Nephron progenitor cell (in vitro differentiated cells): ENCODE results near the gene NXPE1.

Source experiments
- DNase-seq: peaks from one replicate; pipeline ENCODE4 v3.0.0; 2021
- H3K27ac Mint-ChIP-seq: 2 replicates; pipeline ENCODE4 v1.8.0; 2021; ENCODE audit warnings: mild to moderate bottlenecking, moderate library complexity, mixed read lengths
- H3K27me3 Mint-ChIP-seq: 2 replicates; pipeline ENCODE4 v1.8.0; 2021; ENCODE audit warnings: mild to moderate bottlenecking, low read depth, mixed read lengths; ENCODE audit not compliant: poor library complexity
- H3K36me3 Mint-ChIP-seq: 2 replicates; pipeline ENCODE4 v1.8.0; 2021; ENCODE audit warnings: low read depth, mixed read lengths
- H3K4me1 Mint-ChIP-seq: 2 replicates; pipeline ENCODE4 v1.8.0; 2021; ENCODE audit warnings: mixed read lengths
- H3K4me3 Mint-ChIP-seq: 2 replicates; pipeline ENCODE4 v1.8.0; 2021; ENCODE audit warnings: mild to moderate bottlenecking, moderate library complexity, mixed read lengths
- H3K9me3 Mint-ChIP-seq: 2 replicates; pipeline ENCODE4 v1.8.0; 2021; ENCODE audit warnings: mild to moderate bottlenecking, moderate library complexity, mixed read lengths
- CTCF ChIP-seq: fragments of 200-600 bp; sonication (generic); IDR thresholded peaks from 2 replicates; pipeline ENCODE4 v1.5.0; 2021; ENCODE audit warnings: antibody characterized with exemption

Gene NXPE1

DNA sequence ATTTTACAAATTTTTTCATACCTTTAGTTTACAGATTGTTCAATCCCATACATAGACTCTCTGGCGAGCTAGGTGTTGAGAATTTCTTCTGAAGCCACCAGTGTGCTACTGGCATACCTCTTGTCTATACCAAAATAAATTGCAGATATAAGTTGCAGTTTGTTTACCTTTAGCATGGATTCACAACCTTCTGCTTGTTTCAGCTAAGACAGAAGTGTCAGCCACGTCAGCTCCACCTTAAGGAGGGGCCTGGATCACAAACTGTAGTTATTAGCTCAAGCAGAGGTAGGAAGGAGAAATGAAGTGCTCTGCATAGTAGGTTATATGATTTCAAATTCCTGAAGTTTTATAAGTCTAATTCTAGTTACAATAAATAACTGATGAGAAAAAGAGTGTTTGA, 35.9 kb upstream of the NXPE1 start, which contains the start of gene NXPE4:
Gene NXPE4, minus strand, starts transcription at position 216 of the 400 bp plus-strand sequence. CDS start 1,027 bp downstream, outside the sequence.
- Mint-ChIP-seq H3K27ac (no peak within 1 kb of the TSS), H3K9me3 (no peaks in the 10 kb centered on the region), H3K36me3 (no peaks in the 10 kb centered on the region), H3K4me3 (no peak within 1 kb of the TSS), H3K27me3 (no peaks in the 10 kb centered on the region), H3K4me1 (no peaks in the 10 kb centered on the region)
- no peak for TF ChIP-seq CTCF
- no peak for DNase-seq

- no peak for DNase-seq
- Mint-ChIP-seq H3K4me1 (no peaks in the 10 kb centered on the region), H3K27me3 (no peaks in the 10 kb centered on the region), H3K27ac (no peak overlapping the region), H3K9me3 (peaks cover 1% of the 10 kb centered on the region), H3K36me3 (no peaks in the 10 kb centered on the region), H3K4me3 (no peak overlapping the region)
- no peak for TF ChIP-seq CTCF
Observed at GRCh38 chr11:114594703-114595102, 35.0 kb upstream of the NXPE1 start.

GRCh38 chr11:114587398-114587953, 27.8 kb upstream of the NXPE1 start:
- H3K36me3 Mint-ChIP-seq: peaks cover 13% of the 10 kb centered on the region
- H3K4me1 Mint-ChIP-seq: no peaks in the 10 kb centered on the region
- peaks cover 60% of the 10 kb centered on the region for H3K9me3 Mint-ChIP-seq
- no peak for TF ChIP-seq CTCF
- no peak for DNase-seq
- H3K4me3 Mint-ChIP-seq: no peak overlapping the region
- H3K27me3 Mint-ChIP-seq: peaks cover 4% of the 10 kb centered on the region
- H3K27ac Mint-ChIP-seq: no peak overlapping the region

- DNase-seq: no peak
- Mint-ChIP-seq H3K36me3 (peaks cover 13% of the 10 kb centered on the region), H3K4me1 (no peaks in the 10 kb centered on the region), H3K9me3 (peaks cover 60% of the 10 kb centered on the region), H3K27me3 (peaks cover 4% of the 10 kb centered on the region), H3K27ac (no peak overlapping the region), H3K4me3 (no peak overlapping the region)
- no peak for TF ChIP-seq CTCF
Observed at GRCh38 chr11:114586797-114587196, 27.1 kb upstream of the NXPE1 start.

DNA sequence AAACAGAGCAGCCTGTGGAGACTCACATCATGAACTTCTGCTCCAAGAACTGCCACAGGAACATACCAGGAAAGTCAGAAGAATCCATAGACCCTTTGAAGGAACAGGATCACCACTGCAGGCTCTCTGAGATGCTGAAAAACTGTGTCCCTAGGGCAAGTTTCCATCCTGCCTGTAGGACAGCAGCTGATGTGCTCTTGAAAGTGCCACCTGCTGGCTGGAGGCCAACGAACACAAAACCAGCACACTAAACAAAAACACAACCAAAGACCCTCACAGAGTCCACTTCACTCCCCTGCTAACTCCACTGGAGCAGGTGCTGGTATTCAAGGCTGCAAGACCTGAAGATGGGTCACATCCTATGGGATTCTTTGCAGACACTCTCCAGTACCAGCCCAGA, 12.0 kb upstream of the NXPE1 start:
- H3K9me3 Mint-ChIP-seq: peaks cover 28% of the 10 kb centered on the region
- H3K4me1 Mint-ChIP-seq: no peaks in the 10 kb centered on the region
- no peak for TF ChIP-seq CTCF
- no peaks in the 10 kb centered on the region for H3K36me3 Mint-ChIP-seq
- no peak overlapping the region for H3K27ac Mint-ChIP-seq
- no peak overlapping the region for H3K4me3 Mint-ChIP-seq
- no peak for DNase-seq
- no peaks in the 10 kb centered on the region for H3K27me3 Mint-ChIP-seq

GRCh38 chr11:114569801-114570200, 10.1 kb upstream of the NXPE1 start:
- no peak overlapping the region for H3K4me3 Mint-ChIP-seq

More at GRCh38 chr11:114569801-114570200, 10.1 kb upstream of the NXPE1 start:
- no peaks in the 10 kb centered on the region for H3K4me1 Mint-ChIP-seq
- DNase-seq: no peak
- H3K36me3 Mint-ChIP-seq: no peaks in the 10 kb centered on the region
- H3K27ac Mint-ChIP-seq: no peak overlapping the region
- no peak for TF ChIP-seq CTCF
- no peaks in the 10 kb centered on the region for H3K27me3 Mint-ChIP-seq
- H3K9me3 Mint-ChIP-seq: peaks cover 10% of the 10 kb centered on the region
